Measurements from ENCODE around the gene PICALM.

DNA sequence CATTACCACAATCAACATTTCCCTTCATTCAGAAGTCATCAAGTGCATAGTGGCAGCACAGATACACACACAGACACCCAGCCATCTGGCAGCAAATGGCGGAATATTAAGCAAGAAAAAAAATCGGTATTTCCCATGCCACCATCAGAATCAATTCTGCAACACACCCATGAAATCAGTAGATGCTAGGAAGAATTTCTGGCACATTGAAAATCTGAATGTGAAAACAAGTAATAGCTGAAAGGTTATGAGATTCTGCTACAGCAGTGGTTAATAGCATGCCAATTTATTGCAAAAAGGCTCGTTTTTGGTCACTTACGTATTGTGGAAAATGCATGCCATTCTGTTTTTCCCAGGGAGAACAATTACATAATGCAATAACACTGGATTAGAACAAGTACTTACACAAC, 91.1 kb downstream of the PICALM start:
- TF ChIP-seq CEBPB (IDR thresholded peaks at IDR 0.05; ENCODE audit: borderline replicate concordance in 1 of 2, low read depth in 2 of 2, low read length in 2 of 2) (no peak), RCOR1 (conservative IDR thresholded peaks at IDR 0.05; ENCODE audit: low read depth, low read length) (no peak), CTCF (IDR thresholded peaks at IDR 0.05 in 2 of 3, conservative IDR thresholded peaks at IDR 0.05 in 1 of 3; ENCODE audit: control insufficient read depth in 2 of 3, extremely low read depth in 1 of 3, insufficient read depth in 1 of 3, low read depth in 3 of 3, low read length in 3 of 3) (no peak), NFIC (IDR thresholded peaks at IDR 0.05; ENCODE audit: low read depth, low read length) (no peak), PML (IDR thresholded peaks at IDR 0.05; ENCODE audit: low read length) (no peak), STAT3 (IDR thresholded peaks at IDR 0.05; ENCODE audit: low read depth, low read length) (no peak), EP300 (IDR thresholded peaks at IDR 0.05; ENCODE audit: borderline replicate concordance in 1 of 2, control insufficient read depth in 1 of 2, low read depth in 2 of 2, low read length in 2 of 2) (no peak), ZBTB33 (IDR thresholded peaks at IDR 0.05) (no peak), MAX (IDR thresholded peaks at IDR 0.05; ENCODE audit: low read depth, low read length) (no peak), POLR2A (IDR thresholded peaks at IDR 0.05; ENCODE audit: low read depth, low read length) (no peak), RAD21 (IDR thresholded peaks at IDR 0.05; ENCODE audit: insufficient read depth, low read depth, low read length) (no peak)

Measured in GM12878 (cell line).